ENCODE results near the gene GFM2.
"Not testable (repeated sequence)": the region's sequence is repeated elsewhere in the genome, so short reads cannot be mapped to it uniquely, and the experiment has no call there.

Gene GFM2

GRCh38 chr5:74766849-74767578 lies at the start of gene GFM2, which contains the start of gene NSA2:
Gene GFM2, minus strand, starts transcription at chr5:74767117. Its CDS starts 3,375 bp downstream, at chr5:74763742.
Gene NSA2, plus strand, starts transcription at chr5:74767249. Its CDS starts 112 bp downstream, at chr5:74767361.
- peak; percentile 93 to 96 for DNase-seq

GRCh38 chr5:74810915-74811314 lies 44.0 kb upstream of the GFM2 start:
- no peak for DNase-seq

GRCh38 chr5:74801941-74802340 lies 35.0 kb upstream of the GFM2 start:
- DNase-seq: no peak

GRCh38 chr5:74801197-74801596 lies 34.3 kb upstream of the GFM2 start:
- DNase-seq: no peak

- no peak for DNase-seq
Observed at GRCh38 chr5:74798977-74799911, 32.3 kb upstream of the GFM2 start.

- not testable (repeated sequence) for DNase-seq
Observed at GRCh38 chr5:74791669-74792068, 24.8 kb upstream of the GFM2 start.

- DNase-seq: no peak
Observed at GRCh38 chr5:74787424-74787823, 20.5 kb upstream of the GFM2 start.

GRCh38 chr5:74786851-74787250 lies 19.9 kb upstream of the GFM2 start:
- no peak for DNase-seq

GRCh38 chr5:74778609-74779008 lies 11.7 kb upstream of the GFM2 start:
- DNase-seq: no peak

- no peak for DNase-seq
Observed at GRCh38 chr5:74772359-74772758, 5.4 kb upstream of the GFM2 start.

- DNase-seq: peak; percentile 65 to 69
Observed at GRCh38 chr5:74767579-74767913, 629 bp upstream of the GFM2 start.

GRCh38 chr5:74766418-74766848 lies 484 bp downstream of the GFM2 start:
- peak; percentile 46 to 59 for DNase-seq

- DNase-seq: no peak
Observed at GRCh38 chr5:74765929-74766328, 988 bp downstream of the GFM2 start.

GRCh38 chr5:74765201-74765600 lies 1.7 kb downstream of the GFM2 start:
- no peak for DNase-seq

- no peak for DNase-seq
Observed at GRCh38 chr5:74763504-74763903, 3.4 kb downstream of the GFM2 start.

- DNase-seq: no peak
Observed at GRCh38 chr5:74762599-74762998, 4.3 kb downstream of the GFM2 start.

GRCh38 chr5:74761241-74761640 lies 5.7 kb downstream of the GFM2 start:
- DNase-seq: no peak

GRCh38 chr5:74748742-74749141 lies 18.2 kb downstream of the GFM2 start:
- not testable (repeated sequence) for DNase-seq

GRCh38 chr5:74738406-74738805 lies 28.5 kb downstream of the GFM2 start:
- no peak for DNase-seq

GRCh38 chr5:74736759-74737158 lies 30.2 kb downstream of the GFM2 start:
- DNase-seq: no peak

GRCh38 chr5:74725331-74725730 lies 41.6 kb downstream of the GFM2 start:
- no peak for DNase-seq

- DNase-seq: no peak
Observed at GRCh38 chr5:74722271-74722670, 44.6 kb downstream of the GFM2 start.

GRCh38 chr5:74717596-74717995 lies 49.3 kb downstream of the GFM2 start:
- DNase-seq: no peak

- DNase-seq: no peak
Observed at GRCh38 chr5:74693191-74693590, 73.7 kb downstream of the GFM2 start.
